Neural cell (in vitro differentiated cells): ENCODE measurements around the gene DNAJC11.

ENCODE experiments used
- EP300 ChIP-seq: fragments of 450-650 bp; conservative IDR thresholded peaks from 2 replicates; pipeline ENCODE4 v1.6.1; 2014; ENCODE audit warnings: antibody characterized with exemption, mild to moderate bottlenecking, moderate library complexity; ENCODE audit not compliant: poor library complexity, severe bottlenecking
- EZH2 ChIP-seq: fragments of 200-600, 300-800 bp; shearing (Covaris generic), sonication (generic); IDR thresholded peaks from 2 replicates; pipeline ENCODE4 v1.6.1; 2014; ENCODE audit warnings: antibody characterized with exemption, low read length, borderline replicate concordance, mild to moderate bottlenecking; ENCODE audit not compliant: insufficient read depth, poor library complexity, severe bottlenecking
- POLR2AphosphoS5 ChIP-seq: IDR thresholded peaks from 2 replicates; pipeline ENCODE4 v1.6.1; 2012
- RAD21 ChIP-seq: fragments of 450-650 bp; conservative IDR thresholded peaks from 2 replicates; pipeline ENCODE4 v1.6.1; 2014; ENCODE audit warnings: antibody characterized with exemption, mild to moderate bottlenecking, moderate library complexity
- SMC3 ChIP-seq: fragments of 450-650 bp; conservative IDR thresholded peaks from 2 replicates; pipeline ENCODE4 v1.6.1; 2014; ENCODE audit warnings: antibody characterized with exemption, mild to moderate bottlenecking, moderate library complexity; ENCODE audit not compliant: poor library complexity
- TAF1 ChIP-seq: IDR thresholded peaks from 2 replicates; pipeline ENCODE4 v1.6.1; 2012; ENCODE audit warnings: low read depth
- TF ChIP-seq, protein P1 (sequence below): fragments of 450-650 bp; IDR thresholded peaks from 2 replicates; pipeline ENCODE4 v1.5.1; 2014; ENCODE audit warnings: antibody characterized with exemption, mild to moderate bottlenecking, moderate library complexity; ENCODE audit not compliant: poor library complexity, severe bottlenecking
- TF ChIP-seq, protein P2 (sequence below): IDR thresholded peaks from 2 replicates; pipeline ENCODE4 v1.6.1; 2012; ENCODE audit warnings: borderline replicate concordance

- TF ChIP-seq, protein P1, sequence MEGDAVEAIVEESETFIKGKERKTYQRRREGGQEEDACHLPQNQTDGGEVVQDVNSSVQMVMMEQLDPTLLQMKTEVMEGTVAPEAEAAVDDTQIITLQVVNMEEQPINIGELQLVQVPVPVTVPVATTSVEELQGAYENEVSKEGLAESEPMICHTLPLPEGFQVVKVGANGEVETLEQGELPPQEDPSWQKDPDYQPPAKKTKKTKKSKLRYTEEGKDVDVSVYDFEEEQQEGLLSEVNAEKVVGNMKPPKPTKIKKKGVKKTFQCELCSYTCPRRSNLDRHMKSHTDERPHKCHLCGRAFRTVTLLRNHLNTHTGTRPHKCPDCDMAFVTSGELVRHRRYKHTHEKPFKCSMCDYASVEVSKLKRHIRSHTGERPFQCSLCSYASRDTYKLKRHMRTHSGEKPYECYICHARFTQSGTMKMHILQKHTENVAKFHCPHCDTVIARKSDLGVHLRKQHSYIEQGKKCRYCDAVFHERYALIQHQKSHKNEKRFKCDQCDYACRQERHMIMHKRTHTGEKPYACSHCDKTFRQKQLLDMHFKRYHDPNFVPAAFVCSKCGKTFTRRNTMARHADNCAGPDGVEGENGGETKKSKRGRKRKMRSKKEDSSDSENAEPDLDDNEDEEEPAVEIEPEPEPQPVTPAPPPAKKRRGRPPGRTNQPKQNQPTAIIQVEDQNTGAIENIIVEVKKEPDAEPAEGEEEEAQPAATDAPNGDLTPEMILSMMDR = no peak
- TF ChIP-seq EZH2 (no peak), POLR2AphosphoS5 (no peak), EP300 (no peak), SMC3 (no peak), TAF1 (no peak), RAD21 (no peak)
- TF ChIP-seq, protein P2, sequence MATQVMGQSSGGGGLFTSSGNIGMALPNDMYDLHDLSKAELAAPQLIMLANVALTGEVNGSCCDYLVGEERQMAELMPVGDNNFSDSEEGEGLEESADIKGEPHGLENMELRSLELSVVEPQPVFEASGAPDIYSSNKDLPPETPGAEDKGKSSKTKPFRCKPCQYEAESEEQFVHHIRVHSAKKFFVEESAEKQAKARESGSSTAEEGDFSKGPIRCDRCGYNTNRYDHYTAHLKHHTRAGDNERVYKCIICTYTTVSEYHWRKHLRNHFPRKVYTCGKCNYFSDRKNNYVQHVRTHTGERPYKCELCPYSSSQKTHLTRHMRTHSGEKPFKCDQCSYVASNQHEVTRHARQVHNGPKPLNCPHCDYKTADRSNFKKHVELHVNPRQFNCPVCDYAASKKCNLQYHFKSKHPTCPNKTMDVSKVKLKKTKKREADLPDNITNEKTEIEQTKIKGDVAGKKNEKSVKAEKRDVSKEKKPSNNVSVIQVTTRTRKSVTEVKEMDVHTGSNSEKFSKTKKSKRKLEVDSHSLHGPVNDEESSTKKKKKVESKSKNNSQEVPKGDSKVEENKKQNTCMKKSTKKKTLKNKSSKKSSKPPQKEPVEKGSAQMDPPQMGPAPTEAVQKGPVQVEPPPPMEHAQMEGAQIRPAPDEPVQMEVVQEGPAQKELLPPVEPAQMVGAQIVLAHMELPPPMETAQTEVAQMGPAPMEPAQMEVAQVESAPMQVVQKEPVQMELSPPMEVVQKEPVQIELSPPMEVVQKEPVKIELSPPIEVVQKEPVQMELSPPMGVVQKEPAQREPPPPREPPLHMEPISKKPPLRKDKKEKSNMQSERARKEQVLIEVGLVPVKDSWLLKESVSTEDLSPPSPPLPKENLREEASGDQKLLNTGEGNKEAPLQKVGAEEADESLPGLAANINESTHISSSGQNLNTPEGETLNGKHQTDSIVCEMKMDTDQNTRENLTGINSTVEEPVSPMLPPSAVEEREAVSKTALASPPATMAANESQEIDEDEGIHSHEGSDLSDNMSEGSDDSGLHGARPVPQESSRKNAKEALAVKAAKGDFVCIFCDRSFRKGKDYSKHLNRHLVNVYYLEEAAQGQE = no peak
These were observed 13.6 kb downstream of the DNAJC11 start for GRCh38 chr1:6688001-6688400.
